GM19328 (cell line): ENCODE results near the gene NDFIP2.

ENCODE experiments used
- ATAC-seq: cut with Tn5 transposase; IDR thresholded peaks from one replicate; pipeline ENCODE4 v1.9.1; 2021; ENCODE audit warnings: mild to moderate bottlenecking, moderate library complexity; ENCODE audit not compliant: unreplicated experiment

Gene NDFIP2

DNA sequence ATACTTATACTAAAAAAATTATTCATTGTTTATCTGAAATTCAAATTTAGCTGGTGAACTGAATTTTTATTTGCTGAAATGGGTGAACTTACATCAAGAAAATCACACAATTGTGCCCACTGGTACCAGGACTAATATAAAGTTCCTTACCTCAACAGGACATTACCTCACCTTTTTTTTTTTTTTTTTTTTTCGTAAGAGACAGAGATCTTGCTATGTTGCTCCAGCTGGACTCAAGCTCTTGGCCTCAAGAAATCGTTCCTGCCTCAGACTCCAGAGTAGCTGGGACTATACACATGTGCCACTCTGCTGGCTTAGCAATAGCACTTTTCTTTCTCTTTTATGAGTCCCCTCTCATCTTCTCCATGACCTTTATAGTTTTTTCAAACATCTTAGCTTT lies 22.5 kb upstream of the NDFIP2 start:
- ATAC-seq, result no peak

DNA sequence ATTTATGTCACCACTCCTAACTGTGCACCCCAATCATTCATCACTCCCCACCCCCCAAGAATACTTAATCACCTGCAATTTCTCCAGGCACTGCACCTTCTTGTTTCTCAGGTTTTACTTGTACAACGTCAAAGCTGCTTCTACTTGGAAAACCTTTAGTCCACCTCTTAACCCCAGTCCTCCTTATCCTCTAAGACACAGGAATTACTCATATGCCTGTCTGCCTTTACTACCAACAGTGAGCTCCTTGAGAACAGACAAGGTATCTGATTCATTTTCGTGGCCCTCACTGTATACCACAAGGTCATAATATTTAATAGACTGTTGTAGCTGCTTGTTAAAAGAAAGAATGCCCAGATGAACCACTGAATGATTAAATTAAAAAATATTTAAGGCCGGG lies 21.0 kb upstream of the NDFIP2 start:
- ATAC-seq, result no peak

DNA sequence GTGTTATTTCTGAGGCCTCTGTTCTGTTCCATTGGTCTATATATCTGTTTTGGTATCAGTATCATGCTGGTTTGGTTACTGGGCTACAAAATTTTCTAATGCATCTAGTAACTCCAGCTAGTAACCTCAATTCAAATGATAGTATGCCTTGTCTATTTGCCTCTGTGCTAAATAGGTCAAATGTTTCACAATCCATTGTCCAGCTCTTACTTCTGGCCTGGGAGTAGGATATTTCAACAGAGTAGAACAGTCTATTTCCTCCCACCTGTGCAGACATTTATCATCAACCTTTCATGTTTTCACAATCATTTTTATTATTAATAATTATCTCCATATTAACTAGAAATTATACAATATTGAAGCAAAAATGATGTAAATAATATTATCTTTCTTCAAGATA lies 18.1 kb upstream of the NDFIP2 start:
- no peak for ATAC-seq

DNA sequence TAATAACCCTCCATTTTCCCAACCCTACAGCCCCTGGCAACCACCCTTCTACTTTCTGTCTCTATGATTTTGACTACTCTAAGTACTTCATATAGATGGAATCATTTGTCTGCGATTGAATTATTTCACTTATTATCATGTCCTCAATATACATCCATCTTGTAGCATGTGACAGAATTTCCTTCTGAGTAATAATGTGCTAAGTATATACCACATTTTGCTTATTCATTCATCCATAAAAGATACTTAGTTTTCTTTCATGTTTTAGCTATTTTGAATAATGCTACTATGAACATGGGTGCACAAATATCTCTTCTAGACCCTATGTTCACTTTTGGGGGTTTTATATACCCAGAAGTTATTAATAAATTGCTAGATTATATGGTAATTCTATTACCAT lies 17.4 kb upstream of the NDFIP2 start:
- ATAC-seq, result no peak

DNA sequence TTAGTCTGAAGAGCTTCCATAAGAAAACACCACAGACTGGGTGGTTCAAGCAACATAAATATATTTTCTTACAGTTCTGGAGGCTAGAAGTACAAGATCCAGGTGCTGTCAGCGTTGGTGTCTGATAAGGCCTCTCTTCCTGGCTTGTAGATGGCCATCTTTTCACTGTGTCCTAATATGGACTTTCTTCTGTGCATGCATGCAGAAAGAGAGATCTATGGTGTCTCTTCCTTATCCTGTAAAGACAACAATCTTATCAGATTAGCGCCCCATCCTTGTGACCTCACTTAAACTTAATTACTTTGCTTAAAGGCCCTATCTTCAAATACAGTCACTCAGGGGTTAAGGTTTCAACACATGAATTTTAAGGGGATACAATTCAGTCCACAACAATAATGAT lies 14.1 kb upstream of the NDFIP2 start:
- ATAC-seq, result no peak

DNA sequence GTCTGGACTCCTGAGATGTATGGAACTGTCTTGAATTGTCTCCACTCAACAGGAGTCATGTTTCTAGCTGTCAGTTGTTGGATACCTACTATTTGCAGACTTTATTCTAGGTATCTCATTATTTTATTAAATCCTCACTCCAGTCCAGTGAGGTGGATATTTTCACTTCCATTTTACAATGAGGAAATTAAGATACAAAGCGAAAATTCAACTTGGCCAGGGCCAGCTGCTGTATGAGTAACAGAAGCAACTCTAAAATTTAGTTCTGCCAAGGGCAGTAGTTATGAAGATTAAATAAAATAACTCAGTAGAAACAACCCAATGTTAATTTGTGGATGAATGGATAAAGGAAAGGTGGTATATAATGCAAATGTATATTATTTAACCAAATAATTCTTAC lies 12.6 kb upstream of the NDFIP2 start:
- ATAC-seq, result no peak

DNA sequence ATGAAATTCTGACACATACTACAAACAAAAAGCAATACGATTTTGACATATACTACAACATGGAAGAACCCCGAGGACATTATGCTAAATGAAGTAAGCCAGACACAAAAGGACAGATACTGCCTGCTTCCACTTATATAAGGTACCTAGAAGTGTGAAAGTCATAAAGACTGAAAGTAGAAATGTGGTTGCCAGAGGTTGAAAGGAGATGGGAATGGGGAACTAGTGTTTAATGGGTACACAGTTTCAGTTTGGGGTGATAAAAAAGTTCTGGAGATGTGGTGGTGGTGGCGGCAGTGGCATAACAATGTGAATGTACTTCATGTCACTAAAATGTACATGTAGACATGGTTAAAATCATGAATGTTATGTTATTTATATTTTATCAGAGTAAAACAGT lies 12.1 kb upstream of the NDFIP2 start:
- no peak for ATAC-seq

DNA sequence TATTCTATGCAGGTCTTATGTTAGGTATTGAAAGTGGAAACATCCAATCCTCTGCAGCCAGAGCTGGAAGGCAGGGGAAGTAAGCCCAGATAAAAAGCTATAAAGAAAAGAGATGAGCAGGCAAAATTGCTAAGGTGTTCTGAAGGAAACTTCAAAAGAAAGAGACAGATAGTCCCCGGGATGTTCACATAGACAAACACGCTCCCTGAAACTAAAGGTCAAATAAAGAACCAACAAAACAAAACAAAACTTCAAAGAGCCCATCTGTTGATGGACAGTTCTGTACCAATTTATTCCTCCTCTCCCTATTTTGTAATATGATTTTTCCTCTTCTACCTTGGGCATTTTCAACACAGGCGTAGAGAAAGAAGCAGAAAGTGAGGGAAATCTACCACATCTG lies 11.3 kb upstream of the NDFIP2 start:
- no peak for ATAC-seq

DNA sequence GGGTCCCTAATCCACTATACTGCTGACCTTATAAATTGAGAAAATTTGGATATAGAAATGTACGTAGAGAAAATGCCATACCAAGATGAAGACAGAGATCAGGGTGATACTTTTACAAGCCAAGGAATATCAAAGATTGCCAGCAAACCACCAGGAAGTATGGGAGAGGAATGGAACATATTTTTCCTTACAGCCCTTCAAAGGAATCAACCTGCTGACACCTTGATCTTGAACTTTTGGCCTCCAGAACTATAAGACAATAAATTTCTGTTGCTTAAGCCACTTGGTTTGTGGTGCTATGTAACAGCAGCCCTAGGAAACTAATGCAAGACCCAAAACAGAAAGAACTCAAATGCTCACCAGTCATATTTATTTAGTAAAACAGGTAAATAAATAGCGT lies 10.3 kb upstream of the NDFIP2 start:
- ATAC-seq, result no peak

DNA sequence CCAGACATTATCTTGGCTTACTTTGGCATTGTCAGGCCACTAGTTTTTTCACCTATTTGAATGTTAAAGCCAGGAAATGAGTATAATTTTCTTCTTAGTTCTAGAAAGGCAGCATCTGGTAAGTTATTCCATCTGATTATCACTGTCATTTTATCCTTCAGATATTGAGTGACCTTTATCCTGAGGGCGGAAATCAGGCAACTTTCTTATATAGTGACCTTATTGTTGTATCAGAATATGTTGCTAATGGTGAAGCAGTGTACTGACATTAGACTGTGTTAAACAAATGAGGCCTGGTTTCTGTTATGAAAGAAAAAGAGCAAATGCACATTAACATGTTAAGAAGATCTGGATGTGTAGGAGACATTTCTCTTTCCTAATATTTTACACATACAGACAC lies 5.4 kb upstream of the NDFIP2 start:
- no peak for ATAC-seq

DNA sequence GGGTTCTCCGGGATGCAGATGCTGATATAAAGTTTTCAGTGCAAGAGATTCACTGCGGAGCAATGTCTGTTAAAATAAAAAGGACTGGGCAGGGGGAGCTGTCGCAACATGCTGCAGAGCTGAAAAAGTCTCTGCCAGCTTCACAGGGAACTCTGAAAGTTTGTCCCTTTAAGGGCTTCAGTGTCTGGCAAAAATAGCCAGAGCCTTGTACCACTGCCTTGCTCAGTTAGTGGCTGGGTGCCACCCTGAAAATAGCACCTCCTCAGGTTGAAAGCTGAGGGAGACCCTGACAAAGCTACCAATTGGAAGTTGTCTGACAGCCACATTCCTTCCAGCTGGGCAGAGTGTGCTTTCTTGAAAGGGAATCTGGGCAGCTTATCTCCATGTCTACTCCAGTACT lies 3.0 kb upstream of the NDFIP2 start:
- ATAC-seq, result no peak

DNA sequence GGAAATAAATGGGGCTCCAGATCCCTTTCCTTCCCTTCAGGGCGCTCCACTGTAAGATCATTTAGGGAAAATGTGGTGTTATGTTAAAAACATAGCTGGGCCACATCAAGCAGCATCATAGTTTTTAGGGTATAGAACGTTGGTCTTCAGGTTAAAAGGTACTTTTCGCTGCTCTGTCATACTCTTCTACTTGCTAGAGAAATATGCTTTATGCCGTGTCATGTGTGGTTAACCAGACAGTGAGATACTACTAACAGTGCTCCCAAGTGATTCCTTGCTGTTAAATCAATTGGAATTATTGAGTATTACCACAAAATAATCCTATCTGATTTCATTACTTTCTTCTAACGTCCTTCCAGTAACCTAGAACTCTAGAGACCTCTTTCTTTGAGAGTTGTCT lies 1.1 kb upstream of the NDFIP2 start:
- ATAC-seq, result no peak

DNA sequence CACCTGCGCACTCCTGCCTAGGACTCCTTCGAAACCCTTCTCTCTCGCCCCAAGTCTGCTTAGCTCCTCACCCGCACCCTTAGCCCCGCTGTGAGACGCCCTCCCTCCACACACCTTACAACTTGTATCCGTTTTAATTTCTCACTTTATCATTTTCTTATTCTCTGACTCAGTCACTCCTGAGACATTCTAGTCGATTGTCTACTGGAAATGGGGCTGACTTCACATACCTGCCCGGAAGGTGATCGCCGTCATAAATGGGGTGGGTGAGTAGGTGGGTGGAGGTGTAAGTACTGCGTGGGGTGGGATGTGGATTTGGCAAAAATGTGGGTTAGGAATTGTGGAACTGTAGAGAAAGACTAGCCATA lies 714 bp downstream of the NDFIP2 start:
- peak; percentile 34 for ATAC-seq

DNA sequence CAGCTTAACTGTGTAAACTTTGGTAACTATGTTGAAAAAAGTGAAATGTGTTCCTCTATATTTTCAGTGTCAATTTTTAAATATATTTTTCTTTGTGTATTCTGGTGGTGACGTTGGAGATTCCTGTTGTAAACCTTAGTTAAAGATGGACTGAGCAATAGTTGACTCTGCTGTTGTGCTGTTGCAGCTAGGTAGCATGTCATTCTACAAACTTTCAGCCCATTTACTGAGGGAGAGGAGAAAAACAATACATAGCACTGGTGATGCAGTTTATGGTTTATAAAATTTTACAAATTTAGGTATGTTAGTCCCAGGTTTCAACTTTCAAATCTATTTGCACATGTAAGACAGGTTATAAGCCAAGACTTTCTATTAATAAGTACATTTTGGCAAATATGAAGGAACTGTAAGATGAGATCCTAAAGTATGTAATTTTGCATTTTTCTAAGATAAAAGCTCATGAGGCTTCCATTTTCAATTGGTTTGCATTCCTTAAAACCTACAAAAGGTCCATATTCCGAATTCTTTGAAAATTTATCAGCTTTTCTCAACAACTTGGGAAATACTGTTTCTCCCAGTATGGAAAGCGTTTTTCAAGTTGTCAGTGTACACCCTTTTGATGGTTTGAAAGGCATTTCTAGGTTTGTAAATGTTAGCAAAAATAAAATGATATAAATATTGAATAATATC lies 1.5 kb downstream of the NDFIP2 start:
- ATAC-seq, result no peak

DNA sequence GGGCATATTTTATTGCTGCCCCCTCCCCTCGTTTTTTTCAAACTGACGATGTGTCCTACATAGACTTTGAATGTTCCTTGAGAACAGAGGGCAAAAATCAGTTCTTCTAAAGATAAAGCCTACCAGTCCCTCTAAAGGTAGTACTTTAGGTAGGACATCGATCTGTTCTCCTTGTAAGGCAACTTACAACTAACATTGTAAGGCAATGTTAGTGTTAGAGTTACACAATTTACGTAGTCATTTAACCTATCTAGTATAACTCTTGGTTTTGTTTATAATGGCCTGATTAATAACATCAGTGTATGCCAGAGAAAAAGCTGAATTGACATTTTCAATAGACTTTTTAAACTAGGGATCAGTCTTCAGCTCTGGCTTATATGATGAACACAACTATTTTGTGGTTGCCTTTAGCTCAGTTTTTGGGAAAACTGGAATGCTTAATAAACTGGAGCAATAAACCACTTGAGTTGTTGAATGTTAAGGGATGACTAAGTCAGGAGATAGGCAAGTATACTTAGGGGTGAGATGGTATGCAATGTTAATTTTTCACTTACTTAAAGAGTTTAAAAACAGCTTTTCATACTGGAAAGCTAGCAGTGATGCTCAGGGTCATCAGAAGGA lies 2.2 kb downstream of the NDFIP2 start:
- no peak for ATAC-seq

DNA sequence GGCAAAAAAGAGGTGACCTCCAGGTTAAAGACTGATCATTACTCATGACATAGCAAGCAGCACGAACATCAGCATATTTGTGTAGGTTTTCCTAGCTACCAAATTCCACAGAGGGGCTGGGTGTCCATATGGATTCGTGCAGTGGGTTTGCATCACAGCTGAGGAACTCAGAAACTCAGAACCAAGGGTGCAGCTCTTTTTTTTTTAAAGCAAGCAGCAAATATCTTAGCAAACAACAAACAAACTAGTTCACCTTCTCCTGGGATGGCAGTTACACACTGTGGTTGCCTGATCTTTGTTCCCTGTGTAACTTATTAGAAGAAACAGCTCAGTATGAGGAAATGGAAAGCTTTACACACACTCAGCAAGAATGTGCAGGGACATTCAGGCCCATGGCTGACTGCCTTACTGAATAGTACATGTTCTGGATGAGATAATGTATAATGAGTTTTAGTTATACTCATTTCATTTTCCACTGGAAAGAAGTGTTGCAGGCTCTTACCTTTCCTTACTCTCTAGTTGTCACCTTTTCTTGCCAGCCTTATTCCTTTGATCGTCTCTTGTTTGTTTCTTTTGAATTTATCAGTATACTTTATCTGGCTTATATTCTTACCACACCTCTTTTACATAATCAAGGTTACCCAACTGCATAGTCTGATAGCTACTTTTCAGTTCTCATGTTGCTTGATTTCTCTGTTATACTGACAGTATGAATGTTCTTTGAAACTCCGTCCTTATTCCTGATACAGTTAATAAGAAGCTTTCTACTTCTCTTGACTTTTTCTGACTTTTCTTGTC lies 4.3 kb downstream of the NDFIP2 start:
- no peak for ATAC-seq

DNA sequence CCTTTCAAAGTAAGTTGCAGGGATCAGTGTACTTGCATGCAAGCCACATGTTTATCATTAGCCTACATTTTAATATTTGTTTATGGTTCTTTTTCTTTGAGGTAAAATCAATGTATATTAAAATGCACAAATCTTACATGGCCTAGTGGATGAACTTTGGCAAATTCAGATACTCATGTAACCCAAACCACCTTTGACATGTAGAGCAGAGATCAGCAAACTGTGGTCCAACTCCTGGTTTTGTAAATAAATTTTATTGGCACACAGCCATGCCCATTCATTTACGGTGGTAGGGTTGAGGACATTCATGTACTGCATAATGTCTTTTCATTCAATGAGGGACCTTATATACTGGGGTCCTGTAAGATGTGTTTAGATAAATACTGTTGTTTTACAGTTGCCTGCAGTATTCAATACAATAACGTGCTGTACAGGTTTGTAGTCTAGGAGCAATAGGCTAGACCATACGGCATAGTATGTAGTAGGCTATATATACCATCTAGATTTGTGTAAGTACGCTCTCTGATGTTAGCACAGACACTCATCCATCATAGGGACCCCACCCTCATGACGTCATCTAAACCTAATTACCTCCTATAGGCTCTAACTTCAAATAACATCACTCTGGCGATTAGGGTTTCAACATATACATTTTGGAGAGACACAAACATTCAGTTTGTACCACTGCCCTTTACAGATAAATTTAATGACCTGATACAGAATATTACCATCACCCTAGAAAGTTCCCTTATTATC lies 5.7 kb downstream of the NDFIP2 start:
- no peak for ATAC-seq

DNA sequence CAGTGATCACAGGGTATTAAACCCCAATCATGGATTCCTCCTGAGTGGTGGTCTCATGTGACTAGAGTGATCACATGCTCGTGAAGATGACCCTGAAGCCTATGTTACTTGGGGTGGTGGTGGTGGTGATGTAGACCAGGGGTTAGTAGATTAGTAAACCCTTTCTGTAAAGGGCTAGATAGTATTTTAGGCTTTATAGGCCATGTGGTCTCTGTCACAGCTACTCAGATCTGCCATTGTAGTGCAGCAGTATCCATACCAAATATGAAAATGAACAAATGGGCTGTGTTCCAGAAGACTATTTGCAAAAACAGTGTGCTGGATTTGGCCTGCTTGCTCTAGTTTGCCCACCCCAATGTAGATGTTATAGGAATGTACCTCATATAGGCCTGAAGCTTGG lies 9.4 kb downstream of the NDFIP2 start:
- no peak for ATAC-seq

DNA sequence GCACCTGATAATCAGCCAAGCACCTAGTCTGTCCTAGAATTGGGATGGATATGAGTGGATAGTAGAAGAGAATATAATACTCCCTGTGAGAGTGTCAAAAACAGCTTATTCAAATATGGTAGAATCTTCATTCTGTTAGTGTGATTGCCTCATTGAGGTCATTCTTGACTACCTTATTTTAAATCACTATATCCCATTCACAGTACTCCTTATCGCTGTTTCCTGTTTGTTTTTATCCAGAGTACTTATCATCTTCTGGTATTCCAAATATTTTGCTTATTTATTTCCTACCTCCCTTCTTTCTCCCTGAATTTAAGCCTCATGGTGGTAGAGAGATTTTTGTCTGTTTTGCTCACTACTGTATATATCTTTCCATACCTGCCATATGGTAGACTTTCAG lies 9.9 kb downstream of the NDFIP2 start:
- ATAC-seq, result no peak

DNA sequence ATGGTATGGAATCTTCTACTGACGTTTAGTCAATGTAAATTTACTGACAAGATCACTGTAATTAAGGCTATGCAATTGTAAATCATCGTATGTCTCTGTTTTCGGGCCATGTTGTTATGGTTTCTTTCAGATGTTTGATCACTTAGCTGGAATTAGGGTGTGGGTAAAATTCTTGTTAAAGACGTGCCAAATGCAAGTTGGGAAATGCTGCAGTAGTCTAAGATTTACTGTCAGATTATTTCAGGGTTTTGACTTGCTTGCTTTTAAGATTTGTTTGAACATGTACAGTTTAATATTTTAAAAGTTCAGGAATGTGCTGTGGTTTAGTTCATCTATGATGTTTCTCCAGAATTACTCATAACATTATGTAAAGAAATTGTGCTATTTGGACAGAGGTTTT lies 10.8 kb downstream of the NDFIP2 start:
- no peak for ATAC-seq

DNA sequence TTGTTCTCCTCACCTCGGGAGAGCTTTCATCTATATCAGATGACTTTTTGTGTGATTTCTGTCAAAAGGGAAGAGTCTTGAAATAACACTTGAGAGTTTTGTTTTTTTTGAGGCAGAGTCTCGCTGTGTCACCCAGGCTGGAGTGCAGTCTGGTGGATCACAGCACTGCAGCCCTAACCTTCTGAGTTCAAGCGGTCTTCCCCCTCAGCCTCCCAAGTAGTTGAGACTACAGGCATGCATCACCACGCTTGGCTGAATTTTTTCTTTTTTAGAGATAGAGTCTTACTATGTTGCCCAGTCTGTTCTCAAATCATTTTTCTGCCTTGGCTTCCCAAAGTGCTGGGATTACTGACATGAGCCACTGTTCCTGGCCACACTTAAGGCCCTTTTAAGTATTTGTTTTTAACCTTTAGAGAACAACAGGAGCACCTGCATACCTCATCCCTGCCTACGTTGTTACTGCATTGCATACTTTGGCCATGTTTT lies 11.4 kb downstream of the NDFIP2 start:
- no peak for ATAC-seq
